GM12878 (cell line): ENCODE results near the gene SERINC1. TPM values are rescaled to one million over a fixed set of nuclear protein-coding genes. Genes with fewer than 3 reads are reported as not detected.

ENCODE experiments used
- BMI1 ChIP-seq: fragments of 450-650 bp; IDR thresholded peaks from 2 replicates; pipeline ENCODE4 v1.6.1; 2016; ENCODE audit warnings: mild to moderate bottlenecking, moderate library complexity, borderline replicate concordance
- CHD1 ChIP-seq: IDR thresholded peaks from 2 replicates; pipeline ENCODE4 v1.6.1; 2012; ENCODE audit warnings: low read depth, low read length, improper control_type of control experiment
- EED ChIP-seq: sonication (generic); IDR thresholded peaks from 2 replicates; pipeline ENCODE4 v1.6.1; 2016; ENCODE audit warnings: antibody characterized with exemption, low read depth
- EP300 ChIP-seq, 2 experiments: fragments of 150-350 bp in 1 of 2; IDR thresholded peaks; 2 replicates each; pipeline ENCODE4 v1.6.1; 2011 to 2012; ENCODE audit warnings: low read depth in 2 of 2, low read length in 2 of 2, borderline replicate concordance in 1 of 2, improper control_type of control experiment in 1 of 2, inconsistent platforms in 1 of 2; ENCODE audit not compliant: control insufficient read depth in 1 of 2
- ETV6 ChIP-seq, 2 experiments: fragments of 450-650 bp in 1 of 2; IDR thresholded peaks in 1 of 2; conservative IDR thresholded peaks in 1 of 2; 2 replicates each; pipeline ENCODE4 v1.6.1; 2014; ENCODE audit warnings: antibody characterized with exemption in 1 of 2, borderline replicate concordance in 1 of 2, low read depth in 1 of 2, mild to moderate bottlenecking in 1 of 2, moderate library complexity in 1 of 2
- IKZF2 ChIP-seq, 2 experiments: fragments of 450-650 bp; IDR thresholded peaks; 2 replicates each; pipeline ENCODE4 v1.6.1; 2017; ENCODE audit warnings: mild to moderate bottlenecking in 2 of 2, moderate library complexity in 2 of 2
- MTA2 ChIP-seq: fragments of 450-650 bp; IDR thresholded peaks from 2 replicates; pipeline ENCODE4 v1.6.1; 2016; ENCODE audit warnings: low read depth, mild to moderate bottlenecking, moderate library complexity
- NBN ChIP-seq: fragments of 450-650 bp; IDR thresholded peaks from 2 replicates; pipeline ENCODE4 v1.6.1; 2016
- PAX8 ChIP-seq: fragments of 450-650 bp; IDR thresholded peaks from 2 replicates; pipeline ENCODE4 v1.6.1; 2017; ENCODE audit warnings: mild to moderate bottlenecking, moderate library complexity
- POLR2AphosphoS5 ChIP-seq: IDR thresholded peaks from 2 replicates; pipeline ENCODE4 v1.6.1; 2011; ENCODE audit warnings: mild to moderate bottlenecking, low read length, inconsistent platforms
- SMC3 ChIP-seq: IDR thresholded peaks from 2 replicates; pipeline ENCODE4 v1.6.1; 2011; ENCODE audit warnings: low read length, improper control_type of control experiment, borderline replicate concordance
- SPI1 ChIP-seq: IDR thresholded peaks from 2 replicates; pipeline ENCODE4 v1.6.1; 2011; ENCODE audit warnings: low read depth, mild to moderate bottlenecking, low read length, moderate library complexity, borderline replicate concordance; ENCODE audit not compliant: insufficient read depth
- TBL1XR1 ChIP-seq: IDR thresholded peaks from 2 replicates; pipeline ENCODE4 v1.6.1; 2012; ENCODE audit warnings: low read depth, low read length, improper control_type of control experiment
- YBX1 ChIP-seq: fragments of 450-650 bp; IDR thresholded peaks from 2 replicates; pipeline ENCODE4 v1.6.1; 2016; ENCODE audit warnings: antibody characterized with exemption
- polyA plus RNA-seq, 11 experiments: library from polyadenylated mRNA; depleted of rRNA in 4 of 11; unstranded in 6 of 11; stranded (reverse) in 5 of 11; fragments of >200 nt; fragmentation: Nextera tagmentation in 4 of 11; fragmentation: Illumina TruSeq in 1 of 11; extraction: Ambion mirVana in 4 of 11; extraction: Trizol in 1 of 11; gene quantifications; 1 replicate in 1 of 11; 2 replicates in 10 of 11; pipeline versions ENCODE4 v1.2.1 to v1.2.3, GENCODE V29; 2011 to 2016; ENCODE audit warnings: inconsistent platforms in 2 of 11, missing spikeins in 2 of 11, low read depth in 1 of 11
- total RNA-seq, 4 experiments: library from RNA; depleted of rRNA in 3 of 4; stranded (reverse); fragments of >200 nt in 3 of 4; fragmentation: Illumina TruSeq in 1 of 4; extraction: Trizol in 1 of 4; gene quantifications; 2 replicates each; pipeline versions ENCODE4 v1.2.1 to v1.2.3, GENCODE V29; 2013 to 2021
- TF ChIP-seq, protein P1 (sequence below): IDR thresholded peaks from 2 replicates; pipeline ENCODE4 v1.6.1; 2012; ENCODE audit warnings: improper control_type of control experiment, low read depth, low read length; ENCODE audit not compliant: insufficient replicate concordance
- TF ChIP-seq, protein P2 (sequence below): fragments of 450-650 bp; IDR thresholded peaks from 2 replicates; pipeline ENCODE4 v1.6.1; 2016; ENCODE audit warnings: mild to moderate bottlenecking, moderate library complexity, borderline replicate concordance
- TF ChIP-seq, protein P3 (sequence below): IDR thresholded peaks from 2 replicates; pipeline ENCODE4 v1.6.1; 2011; ENCODE audit warnings: borderline replicate concordance, low read depth, mild to moderate bottlenecking, moderate library complexity, mixed read lengths, low read length; ENCODE audit not compliant: insufficient read depth; ENCODE audit errors: extremely low read length
- TF ChIP-seq, protein P4 (sequence below): fragments of 450-650 bp; IDR thresholded peaks from 2 replicates; pipeline ENCODE4 v1.6.1; 2016; ENCODE audit warnings: mild to moderate bottlenecking

SERINC1 gene
- total and polyA plus RNA-seq, 10 of the 15 experiments (the other 5 are each of a cell fraction or from before 2014, with no cell fraction given) = 18.5 to 45.7 (median 31.1) TPM

DNA sequence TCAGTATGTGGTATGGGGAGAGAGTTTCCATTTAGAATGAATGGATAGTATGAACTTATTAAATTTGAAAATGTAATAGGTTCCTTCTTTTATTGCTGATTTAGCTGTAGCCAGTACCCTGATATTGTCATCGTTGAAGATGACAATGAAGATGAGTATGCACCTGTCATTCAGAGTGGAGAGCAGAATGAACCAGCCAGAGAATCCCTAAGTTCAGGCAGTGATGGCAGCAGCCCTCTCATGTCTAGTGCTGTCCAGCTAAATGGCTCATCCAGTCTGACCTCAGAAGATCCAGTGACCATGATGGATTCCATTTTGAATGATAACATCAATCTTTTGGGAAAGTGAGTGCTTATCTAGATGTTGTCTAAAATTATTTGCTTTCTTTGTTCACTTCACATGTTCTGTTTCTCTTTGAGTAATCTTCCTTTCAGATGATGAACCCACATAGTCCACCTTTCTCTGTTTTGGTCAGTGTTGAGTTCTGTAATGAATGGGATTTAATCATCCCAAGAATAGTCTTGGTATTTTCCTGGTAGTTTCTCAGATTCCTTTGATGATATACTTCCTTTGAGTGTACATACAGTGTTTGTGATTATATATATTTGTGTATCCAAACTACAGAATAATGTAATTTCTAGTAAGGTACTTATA, 48.9 kb downstream of the SERINC1 start (continued):
- peak in 1 of 2 experiments; percentile 86; a peak in 2 of 4 replicates for TF ChIP-seq ETV6 (conservative IDR thresholded peaks at IDR 0.05 in 1 of 2, IDR thresholded peaks at IDR 0.05 in 1 of 2; ENCODE audit: borderline replicate concordance in 1 of 2, low read depth in 1 of 2)
- no peak for TF ChIP-seq PAX8
- peak; percentile 56; the same call in 1 of the 2 replicates for TF ChIP-seq MTA2
- TF ChIP-seq YBX1 = no peak
- peak; percentile 84 to 85 for TF ChIP-seq IKZF2 (IDR thresholded peaks at IDR 0.05)
- no peak for TF ChIP-seq SMC3
- TF ChIP-seq BMI1 = peak; percentile 74; the same call in 1 of the 2 replicates
- peak in 1 of 2 experiments; percentile 65; a peak in 2 of 4 replicates for TF ChIP-seq EP300 (IDR thresholded peaks at IDR 0.05; ENCODE audit: borderline replicate concordance in 1 of 2, control insufficient read depth in 1 of 2, low read depth in 2 of 2, low read length in 2 of 2)
- TF ChIP-seq, protein P1, sequence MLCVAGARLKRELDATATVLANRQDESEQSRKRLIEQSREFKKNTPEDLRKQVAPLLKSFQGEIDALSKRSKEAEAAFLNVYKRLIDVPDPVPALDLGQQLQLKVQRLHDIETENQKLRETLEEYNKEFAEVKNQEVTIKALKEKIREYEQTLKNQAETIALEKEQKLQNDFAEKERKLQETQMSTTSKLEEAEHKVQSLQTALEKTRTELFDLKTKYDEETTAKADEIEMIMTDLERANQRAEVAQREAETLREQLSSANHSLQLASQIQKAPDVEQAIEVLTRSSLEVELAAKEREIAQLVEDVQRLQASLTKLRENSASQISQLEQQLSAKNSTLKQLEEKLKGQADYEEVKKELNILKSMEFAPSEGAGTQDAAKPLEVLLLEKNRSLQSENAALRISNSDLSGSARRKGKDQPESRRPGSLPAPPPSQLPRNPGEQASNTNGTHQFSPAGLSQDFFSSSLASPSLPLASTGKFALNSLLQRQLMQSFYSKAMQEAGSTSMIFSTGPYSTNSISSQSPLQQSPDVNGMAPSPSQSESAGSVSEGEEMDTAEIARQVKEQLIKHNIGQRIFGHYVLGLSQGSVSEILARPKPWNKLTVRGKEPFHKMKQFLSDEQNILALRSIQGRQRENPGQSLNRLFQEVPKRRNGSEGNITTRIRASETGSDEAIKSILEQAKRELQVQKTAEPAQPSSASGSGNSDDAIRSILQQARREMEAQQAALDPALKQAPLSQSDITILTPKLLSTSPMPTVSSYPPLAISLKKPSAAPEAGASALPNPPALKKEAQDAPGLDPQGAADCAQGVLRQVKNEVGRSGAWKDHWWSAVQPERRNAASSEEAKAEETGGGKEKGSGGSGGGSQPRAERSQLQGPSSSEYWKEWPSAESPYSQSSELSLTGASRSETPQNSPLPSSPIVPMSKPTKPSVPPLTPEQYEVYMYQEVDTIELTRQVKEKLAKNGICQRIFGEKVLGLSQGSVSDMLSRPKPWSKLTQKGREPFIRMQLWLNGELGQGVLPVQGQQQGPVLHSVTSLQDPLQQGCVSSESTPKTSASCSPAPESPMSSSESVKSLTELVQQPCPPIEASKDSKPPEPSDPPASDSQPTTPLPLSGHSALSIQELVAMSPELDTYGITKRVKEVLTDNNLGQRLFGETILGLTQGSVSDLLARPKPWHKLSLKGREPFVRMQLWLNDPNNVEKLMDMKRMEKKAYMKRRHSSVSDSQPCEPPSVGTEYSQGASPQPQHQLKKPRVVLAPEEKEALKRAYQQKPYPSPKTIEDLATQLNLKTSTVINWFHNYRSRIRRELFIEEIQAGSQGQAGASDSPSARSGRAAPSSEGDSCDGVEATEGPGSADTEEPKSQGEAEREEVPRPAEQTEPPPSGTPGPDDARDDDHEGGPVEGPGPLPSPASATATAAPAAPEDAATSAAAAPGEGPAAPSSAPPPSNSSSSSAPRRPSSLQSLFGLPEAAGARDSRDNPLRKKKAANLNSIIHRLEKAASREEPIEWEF = no peak
- TF ChIP-seq CHD1 = no peak
- no peak for TF ChIP-seq TBL1XR1
- TF ChIP-seq, protein P2, sequence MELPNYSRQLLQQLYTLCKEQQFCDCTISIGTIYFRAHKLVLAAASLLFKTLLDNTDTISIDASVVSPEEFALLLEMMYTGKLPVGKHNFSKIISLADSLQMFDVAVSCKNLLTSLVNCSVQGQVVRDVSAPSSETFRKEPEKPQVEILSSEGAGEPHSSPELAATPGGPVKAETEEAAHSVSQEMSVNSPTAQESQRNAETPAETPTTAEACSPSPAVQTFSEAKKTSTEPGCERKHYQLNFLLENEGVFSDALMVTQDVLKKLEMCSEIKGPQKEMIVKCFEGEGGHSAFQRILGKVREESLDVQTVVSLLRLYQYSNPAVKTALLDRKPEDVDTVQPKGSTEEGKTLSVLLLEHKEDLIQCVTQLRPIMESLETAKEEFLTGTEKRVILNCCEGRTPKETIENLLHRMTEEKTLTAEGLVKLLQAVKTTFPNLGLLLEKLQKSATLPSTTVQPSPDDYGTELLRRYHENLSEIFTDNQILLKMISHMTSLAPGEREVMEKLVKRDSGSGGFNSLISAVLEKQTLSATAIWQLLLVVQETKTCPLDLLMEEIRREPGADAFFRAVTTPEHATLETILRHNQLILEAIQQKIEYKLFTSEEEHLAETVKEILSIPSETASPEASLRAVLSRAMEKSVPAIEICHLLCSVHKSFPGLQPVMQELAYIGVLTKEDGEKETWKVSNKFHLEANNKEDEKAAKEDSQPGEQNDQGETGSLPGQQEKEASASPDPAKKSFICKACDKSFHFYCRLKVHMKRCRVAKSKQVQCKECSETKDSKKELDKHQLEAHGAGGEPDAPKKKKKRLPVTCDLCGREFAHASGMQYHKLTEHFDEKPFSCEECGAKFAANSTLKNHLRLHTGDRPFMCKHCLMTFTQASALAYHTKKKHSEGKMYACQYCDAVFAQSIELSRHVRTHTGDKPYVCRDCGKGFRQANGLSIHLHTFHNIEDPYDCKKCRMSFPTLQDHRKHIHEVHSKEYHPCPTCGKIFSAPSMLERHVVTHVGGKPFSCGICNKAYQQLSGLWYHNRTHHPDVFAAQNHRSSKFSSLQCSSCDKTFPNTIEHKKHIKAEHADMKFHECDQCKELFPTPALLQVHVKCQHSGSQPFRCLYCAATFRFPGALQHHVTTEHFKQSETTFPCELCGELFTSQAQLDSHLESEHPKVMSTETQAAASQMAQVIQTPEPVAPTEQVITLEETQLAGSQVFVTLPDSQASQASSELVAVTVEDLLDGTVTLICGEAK = no peak
- no peak for TF ChIP-seq NBN
- peak; percentile 57; the same call in 1 of the 2 replicates for TF ChIP-seq EED
- TF ChIP-seq, protein P3, sequence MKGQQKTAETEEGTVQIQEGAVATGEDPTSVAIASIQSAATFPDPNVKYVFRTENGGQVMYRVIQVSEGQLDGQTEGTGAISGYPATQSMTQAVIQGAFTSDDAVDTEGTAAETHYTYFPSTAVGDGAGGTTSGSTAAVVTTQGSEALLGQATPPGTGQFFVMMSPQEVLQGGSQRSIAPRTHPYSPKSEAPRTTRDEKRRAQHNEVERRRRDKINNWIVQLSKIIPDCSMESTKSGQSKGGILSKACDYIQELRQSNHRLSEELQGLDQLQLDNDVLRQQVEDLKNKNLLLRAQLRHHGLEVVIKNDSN = no peak
- no peak for TF ChIP-seq SPI1
- TF ChIP-seq, protein P4, sequence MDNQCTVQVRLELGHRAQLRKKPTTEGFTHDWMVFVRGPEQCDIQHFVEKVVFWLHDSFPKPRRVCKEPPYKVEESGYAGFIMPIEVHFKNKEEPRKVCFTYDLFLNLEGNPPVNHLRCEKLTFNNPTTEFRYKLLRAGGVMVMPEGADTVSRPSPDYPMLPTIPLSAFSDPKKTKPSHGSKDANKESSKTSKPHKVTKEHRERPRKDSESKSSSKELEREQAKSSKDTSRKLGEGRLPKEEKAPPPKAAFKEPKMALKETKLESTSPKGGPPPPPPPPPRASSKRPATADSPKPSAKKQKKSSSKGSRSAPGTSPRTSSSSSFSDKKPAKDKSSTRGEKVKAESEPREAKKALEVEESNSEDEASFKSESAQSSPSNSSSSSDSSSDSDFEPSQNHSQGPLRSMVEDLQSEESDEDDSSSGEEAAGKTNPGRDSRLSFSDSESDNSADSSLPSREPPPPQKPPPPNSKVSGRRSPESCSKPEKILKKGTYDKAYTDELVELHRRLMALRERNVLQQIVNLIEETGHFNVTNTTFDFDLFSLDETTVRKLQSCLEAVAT = no peak
- no peak for TF ChIP-seq POLR2AphosphoS5
